Spleen (tissue), 7 donors: ENCODE results near the gene HHAT.

Experiments used
- CTCF ChIP-seq, 11 experiments: fragments of 200-600 bp in 7 of 11; fragments of 450-650 bp in 4 of 11; sonication (generic) in 4 of 11; IDR thresholded peaks in 8 of 11; conservative IDR thresholded peaks in 3 of 11; 1 replicate in 7 of 11; 2 replicates in 4 of 11; pipeline versions ENCODE4 v1.4.0 to v1.8.0; 2016 to 2021; ENCODE audit warnings: antibody characterized with exemption in 11 of 11, inconsistent platforms in 4 of 11, mild to moderate bottlenecking in 1 of 11
- POLR2A ChIP-seq, 3 donors: fragments of 450-650 bp; IDR thresholded peaks; one replicate each; pipeline ENCODE4 v1.5.1; 2017; ENCODE audit warnings: antibody characterized with exemption in 3 of 3, mild to moderate bottlenecking in 1 of 3
- POLR2AphosphoS5 ChIP-seq, 3 donors: sonication (generic); formaldehyde crosslinking; IDR thresholded peaks; one replicate each; pipeline ENCODE4 v1.5.1; 2017; ENCODE audit warnings: antibody characterized with exemption in 3 of 3
- donor health status: DM: no; HTN: no; CAD: no; lungs with moderate emphysema.
- donor health status: DM: no; HTN: no; CAD: no.
- donor health status: DM: no; HTN: no; CAD: no.

GRCh38 chr1:210631399-210631798, 302.7 kb downstream of the HHAT start:
- TF ChIP-seq POLR2AphosphoS5 (IDR thresholded peaks at IDR 0.05) (no peak), CTCF (IDR thresholded peaks at IDR 0.05 in 8 of 11, conservative IDR thresholded peaks at IDR 0.05 in 3 of 11) (no peak), POLR2A (IDR thresholded peaks at IDR 0.05) (no peak)
